ENCODE data around the gene PDS5A. TPM values are rescaled to one million over a fixed set of nuclear protein-coding genes. Genes with fewer than 3 reads are reported as not detected.

Gene PDS5A
- total RNA-seq, 1 experiment from 2014 or later, result 86.4 TPM

DNA sequence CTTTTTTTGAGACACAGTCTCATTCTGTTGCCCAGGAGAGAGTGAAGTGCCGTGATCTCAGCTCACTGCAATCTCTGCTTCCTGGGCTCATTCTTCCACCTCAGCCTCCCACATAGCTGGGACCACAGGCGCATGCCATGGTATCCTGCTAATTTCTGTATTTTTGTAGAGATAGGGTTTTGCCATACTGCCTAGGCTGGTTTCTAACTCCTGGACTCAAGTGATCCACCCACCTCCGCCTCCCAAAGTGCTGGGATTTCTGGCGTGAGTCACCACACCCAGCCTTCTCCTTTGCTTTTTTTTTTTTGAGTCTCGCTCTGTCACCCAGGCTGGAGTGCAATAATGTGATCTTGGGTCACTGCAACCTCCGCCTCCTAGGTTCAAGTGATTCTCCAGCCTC lies 94.1 kb downstream of the PDS5A start:
- POLR2A ChIA-PET (ENCODE audit: unreplicated experiment), result no interaction called here
- no TSS peak for BruUV-seq (replicated peaks)
- H3K9me3 ChIP-seq (ENCODE audit: insufficient read depth, low read depth), result no peaks in the 10 kb centered on the region
- intact Hi-C loops (cut with micrococcal nuclease; ENCODE audit: unreplicated experiment), result no loop called here
- no peak overlapping the region for H3K4me3 ChIP-seq
- peaks cover 9% of the 10 kb centered on the region for H3F3A ChIP-seq (ENCODE audit: insufficient read depth, low read depth)
- peaks cover 16% of the 10 kb centered on the region; the same call in 1 of the 2 replicates for H3K36me3 ChIP-seq (ENCODE audit: low read depth)
- no peaks in the 10 kb centered on the region for H3K4me1 ChIP-seq (replicated peaks; ENCODE audit: insufficient read depth)
- H3K79me2 ChIP-seq (ENCODE audit: low read depth), result no peaks in the 10 kb centered on the region
- no peaks in the 10 kb centered on the region for H3K9me2 ChIP-seq (ENCODE audit: insufficient read depth)
- CTCF ChIA-PET, result no interaction called here
- H3K27ac ChIP-seq, result no peak overlapping the region
- no peak for DNase-seq
- no peaks in the 10 kb centered on the region for H3K27me3 ChIP-seq (ENCODE audit: insufficient read depth, low read depth)
- no peak for TF ChIP-seq EZH2 (IDR thresholded peaks at IDR 0.05; ENCODE audit: low read depth)
- TF ChIP-seq, protein P1, sequence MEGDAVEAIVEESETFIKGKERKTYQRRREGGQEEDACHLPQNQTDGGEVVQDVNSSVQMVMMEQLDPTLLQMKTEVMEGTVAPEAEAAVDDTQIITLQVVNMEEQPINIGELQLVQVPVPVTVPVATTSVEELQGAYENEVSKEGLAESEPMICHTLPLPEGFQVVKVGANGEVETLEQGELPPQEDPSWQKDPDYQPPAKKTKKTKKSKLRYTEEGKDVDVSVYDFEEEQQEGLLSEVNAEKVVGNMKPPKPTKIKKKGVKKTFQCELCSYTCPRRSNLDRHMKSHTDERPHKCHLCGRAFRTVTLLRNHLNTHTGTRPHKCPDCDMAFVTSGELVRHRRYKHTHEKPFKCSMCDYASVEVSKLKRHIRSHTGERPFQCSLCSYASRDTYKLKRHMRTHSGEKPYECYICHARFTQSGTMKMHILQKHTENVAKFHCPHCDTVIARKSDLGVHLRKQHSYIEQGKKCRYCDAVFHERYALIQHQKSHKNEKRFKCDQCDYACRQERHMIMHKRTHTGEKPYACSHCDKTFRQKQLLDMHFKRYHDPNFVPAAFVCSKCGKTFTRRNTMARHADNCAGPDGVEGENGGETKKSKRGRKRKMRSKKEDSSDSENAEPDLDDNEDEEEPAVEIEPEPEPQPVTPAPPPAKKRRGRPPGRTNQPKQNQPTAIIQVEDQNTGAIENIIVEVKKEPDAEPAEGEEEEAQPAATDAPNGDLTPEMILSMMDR (conservative IDR thresholded peaks at IDR 0.05), result no peak
- H3K4me2 ChIP-seq, result no peak overlapping the region
- no peak overlapping the region for H2AFZ ChIP-seq
- H4K20me1 ChIP-seq (ENCODE audit: insufficient read depth), result no peaks in the 10 kb centered on the region

DNA sequence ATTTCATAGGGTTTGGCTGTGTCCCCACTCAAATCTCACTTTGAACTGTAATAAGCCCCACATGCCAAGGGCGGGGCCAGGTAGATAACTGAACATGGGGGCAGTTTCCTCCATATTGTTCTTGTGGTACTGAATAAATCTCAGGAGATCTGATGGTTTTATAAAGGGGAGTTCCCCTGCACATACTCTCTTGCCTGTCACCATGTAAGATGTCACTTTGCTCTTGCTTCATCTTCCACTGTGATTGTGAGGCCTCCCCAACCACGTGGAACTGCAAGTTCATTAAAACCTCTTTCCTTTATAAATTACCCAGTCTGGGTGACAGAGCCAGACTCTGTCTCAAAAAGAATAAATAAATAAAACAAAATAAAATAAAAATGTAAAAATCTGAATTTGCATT lies 95.9 kb downstream of the PDS5A start:
- Histone ChIP-seq H3K27ac (no peak overlapping the region), H2AFZ (no peak overlapping the region), H4K20me1 (ENCODE audit: insufficient read depth) (no peaks in the 10 kb centered on the region), H3K9me2 (ENCODE audit: insufficient read depth) (no peaks in the 10 kb centered on the region), H3K79me2 (ENCODE audit: low read depth) (no peaks in the 10 kb centered on the region), H3F3A (ENCODE audit: insufficient read depth, low read depth) (peaks cover 9% of the 10 kb centered on the region), H3K4me1 (replicated peaks; ENCODE audit: insufficient read depth) (no peaks in the 10 kb centered on the region), H3K27me3 (ENCODE audit: insufficient read depth, low read depth) (no peaks in the 10 kb centered on the region), H3K4me3 (no peak overlapping the region), H3K9me3 (ENCODE audit: insufficient read depth, low read depth) (no peaks in the 10 kb centered on the region), H3K4me2 (no peak overlapping the region), H3K36me3 (ENCODE audit: low read depth) (peaks cover 12% of the 10 kb centered on the region; the same call in 1 of the 2 replicates)
- intact Hi-C loops (cut with micrococcal nuclease; ENCODE audit: unreplicated experiment), result no loop called here
- no peak for DNase-seq
- no TSS peak for BruUV-seq (replicated peaks)
- ChIA-PET CTCF (no interaction called here), POLR2A (ENCODE audit: unreplicated experiment) (no interaction called here)
- no peak for TF ChIP-seq EZH2 (IDR thresholded peaks at IDR 0.05; ENCODE audit: low read depth)
- TF ChIP-seq, protein P1 (conservative IDR thresholded peaks at IDR 0.05), result no peak

DNA sequence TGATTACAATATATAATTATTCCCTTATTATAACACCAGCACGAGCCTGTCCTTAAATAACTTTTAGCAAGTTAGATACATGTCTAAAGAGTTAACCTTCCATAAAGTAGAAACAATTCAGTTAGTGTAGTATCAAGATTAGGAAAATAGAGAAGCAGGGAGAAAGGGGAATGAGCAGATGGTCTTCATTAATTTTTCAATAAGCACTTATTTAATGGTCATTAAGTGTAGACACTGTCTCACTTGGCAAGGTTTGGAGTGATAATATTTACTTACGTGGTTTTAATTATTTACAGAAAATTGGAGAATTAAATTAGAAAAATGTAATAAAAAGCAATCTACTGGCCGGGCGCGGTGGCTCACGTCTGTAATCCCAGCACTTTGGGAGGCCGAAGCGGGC lies 99.7 kb downstream of the PDS5A start:
- H3K9me2 ChIP-seq (ENCODE audit: insufficient read depth), result no peaks in the 10 kb centered on the region
- POLR2A ChIA-PET (ENCODE audit: unreplicated experiment), result no interaction called here

More for the DNA sequence above, 99.7 kb downstream of the PDS5A start:
- intact Hi-C loops (cut with micrococcal nuclease; ENCODE audit: unreplicated experiment), result no loop called here
- Histone ChIP-seq H3F3A (ENCODE audit: insufficient read depth, low read depth) (no peaks in the 10 kb centered on the region), H3K27me3 (ENCODE audit: insufficient read depth, low read depth) (no peaks in the 10 kb centered on the region), H3K27ac (no peak overlapping the region), H3K36me3 (ENCODE audit: low read depth) (0 out of 2 replicates have a peak, but pooled peaks cover 4% of the 10 kb centered on the region), H3K79me2 (ENCODE audit: low read depth) (no peaks in the 10 kb centered on the region), H4K20me1 (ENCODE audit: insufficient read depth) (no peaks in the 10 kb centered on the region), H2AFZ (no peak overlapping the region), H3K4me2 (no peak overlapping the region), H3K4me3 (no peak overlapping the region), H3K9me3 (ENCODE audit: insufficient read depth, low read depth) (no peaks in the 10 kb centered on the region), H3K4me1 (replicated peaks; ENCODE audit: insufficient read depth) (no peaks in the 10 kb centered on the region)
- no peak for DNase-seq
- CTCF ChIA-PET, result no interaction called here
- no peak for TF ChIP-seq EZH2 (IDR thresholded peaks at IDR 0.05; ENCODE audit: low read depth)
- TF ChIP-seq, protein P1 (conservative IDR thresholded peaks at IDR 0.05), result no peak
- no TSS peak for BruUV-seq (replicated peaks)

Data from PC-9 (cell line).